Activated CD4-positive, CD25-positive, alpha-beta regulatory T cell treated with anti-CD3 and anti-CD28 coated beads, Interleukin-2, amount 50 U/mL, for 16 hours (primary cell): ENCODE results near the gene HIP1R.
A peak's percentile ranks its signal among the peaks of the same experiment; 100 is the strongest.

Experiments
- DNase-seq: peaks from one replicate; pipeline ENCODE4 v3.0.0-alpha.2; 2020; ENCODE audit warnings: low read depth, low spot score

Gene HIP1R

DNA sequence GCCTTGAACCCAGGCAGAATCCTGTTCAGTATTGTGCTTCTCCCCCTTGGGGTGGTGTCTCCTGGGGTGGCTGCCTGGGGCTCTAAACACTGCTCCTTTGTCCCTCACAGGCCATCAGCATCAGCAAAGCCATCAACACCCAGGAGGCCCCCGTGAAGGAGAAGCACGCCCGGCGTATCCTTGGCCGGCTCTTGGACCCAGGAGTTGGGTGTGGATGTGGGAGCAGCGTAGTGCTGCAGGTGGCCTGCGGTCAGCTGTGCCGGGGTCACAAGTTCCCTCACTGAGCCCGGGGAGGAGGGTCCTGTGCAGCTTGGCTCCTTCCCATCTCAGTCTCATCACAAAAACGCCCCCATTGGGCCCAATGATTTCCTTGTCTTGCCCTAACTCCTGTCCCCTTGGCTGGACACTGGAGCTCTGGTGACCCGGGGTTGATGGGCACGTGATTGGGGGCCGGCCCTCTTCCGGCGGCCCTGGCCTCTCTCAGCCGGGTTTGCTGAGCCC, 12.7 kb downstream of the HIP1R start:
- DNase-seq: no peak

GRCh38 chr12:122848471-122849351, 13.5 kb downstream of the HIP1R start:
- no peak for DNase-seq

GRCh38 chr12:122849352-122850047, 14.2 kb downstream of the HIP1R start:
- no peak for DNase-seq

- DNase-seq: no peak
Observed at GRCh38 chr12:122850048-122850445, 14.8 kb downstream of the HIP1R start.

DNA sequence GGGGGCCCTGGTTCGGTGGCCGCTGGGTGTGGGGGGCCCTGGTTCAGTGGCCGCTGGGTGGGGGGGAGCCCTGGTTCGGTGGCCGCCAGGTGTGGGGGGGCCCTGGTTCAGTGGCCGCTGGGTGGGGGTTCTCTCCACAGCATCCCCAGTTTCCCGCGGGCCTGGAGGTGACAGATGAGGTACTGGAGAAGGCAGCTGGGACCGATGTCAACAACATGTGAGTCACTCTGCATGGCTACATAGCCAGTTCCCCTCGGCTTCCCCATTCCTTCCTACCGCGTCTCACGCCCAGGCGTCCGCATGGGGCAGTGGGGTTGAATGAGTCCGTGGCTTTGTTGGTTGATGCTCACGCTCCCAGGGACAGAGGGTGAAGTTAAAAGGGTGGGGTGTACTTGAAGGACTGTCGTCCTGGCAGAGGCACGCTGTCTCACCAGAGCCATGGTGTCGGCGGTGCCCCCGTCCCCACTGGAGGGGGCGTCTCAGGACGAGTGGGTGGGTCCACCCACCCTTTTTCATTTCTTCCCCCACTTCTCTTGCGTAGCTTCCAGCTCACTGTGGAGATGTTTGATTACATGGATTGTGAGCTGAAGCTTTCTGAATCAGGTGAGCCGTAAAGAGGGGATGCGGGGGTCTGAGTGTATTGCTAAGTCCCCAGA, 15.6 kb downstream of the HIP1R start:
- no peak for DNase-seq

- no peak for DNase-seq
Observed at GRCh38 chr12:122851820-122852219, 16.6 kb downstream of the HIP1R start.

- DNase-seq: no peak
Observed at GRCh38 chr12:122852336-122853275, 17.3 kb downstream of the HIP1R start.

DNA sequence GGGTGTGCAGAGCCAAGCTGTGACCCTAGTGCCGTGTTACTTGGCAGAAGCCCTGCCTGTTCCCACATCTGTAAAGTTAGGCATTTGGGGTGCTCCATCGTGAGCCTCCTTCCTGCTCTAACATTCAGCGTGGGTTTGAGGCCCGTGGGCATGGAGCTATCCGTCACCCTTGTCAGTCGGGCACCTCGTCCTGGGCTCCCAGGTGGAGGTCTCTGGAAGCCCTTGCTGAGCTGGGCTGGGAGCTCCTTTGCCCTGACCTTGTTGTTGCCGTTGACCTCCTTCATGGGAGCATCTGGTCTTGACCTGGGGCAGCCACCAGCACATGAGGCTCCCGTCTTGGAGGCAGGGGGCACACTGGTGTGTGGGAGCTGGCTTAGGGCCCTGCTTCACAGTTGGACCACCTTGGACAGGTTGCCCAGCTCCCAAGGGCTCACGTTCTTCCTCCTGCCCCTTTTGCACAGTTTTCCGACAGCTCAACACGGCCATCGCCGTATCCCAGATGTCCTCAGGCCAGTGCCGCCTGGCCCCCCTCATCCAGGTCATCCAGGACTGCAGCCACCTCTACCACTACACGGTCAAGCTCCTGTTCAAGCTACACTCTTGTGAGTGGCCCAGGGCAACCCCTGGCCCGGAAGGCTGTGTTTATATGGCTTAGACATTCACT, 18.5 kb downstream of the HIP1R start:
- no peak for DNase-seq

GRCh38 chr12:122854554-122854953, 19.3 kb downstream of the HIP1R start:
- no peak for DNase-seq

DNA sequence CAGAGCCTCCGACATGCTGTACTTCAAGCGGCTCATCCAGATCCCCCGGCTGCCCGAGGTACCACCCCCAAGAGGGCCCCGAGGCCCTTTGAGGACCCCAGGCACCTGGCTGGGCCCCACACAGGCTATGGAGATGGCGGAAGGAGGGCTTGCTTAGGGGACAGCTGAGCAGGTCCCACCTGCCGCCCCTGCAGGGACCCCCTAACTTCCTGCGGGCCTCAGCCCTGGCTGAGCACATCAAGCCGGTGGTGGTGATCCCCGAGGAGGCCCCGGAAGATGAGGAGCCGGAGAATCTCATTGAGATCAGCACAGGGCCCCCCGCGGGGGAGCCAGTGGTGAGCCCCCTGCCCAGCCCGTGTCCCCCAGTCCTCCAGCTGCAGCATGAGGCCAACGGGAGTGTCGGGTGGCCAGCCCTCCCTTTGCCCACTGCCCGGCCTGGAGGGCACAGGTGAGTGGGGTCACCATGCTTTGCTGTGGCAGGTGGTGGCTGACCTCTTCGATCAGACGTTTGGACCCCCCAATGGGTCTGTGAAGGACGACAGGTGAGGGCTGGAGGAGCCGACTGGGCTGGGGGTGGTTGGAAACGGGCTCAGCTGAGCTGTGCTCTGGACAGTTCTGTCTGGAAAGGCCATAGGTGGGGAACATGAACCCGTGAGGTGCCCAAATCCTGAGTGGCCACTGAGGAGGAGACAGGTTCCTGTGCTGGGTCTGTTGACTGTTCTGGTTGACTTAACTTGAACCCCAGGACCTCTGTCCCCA, 20.0 kb downstream of the HIP1R start:
- no peak for DNase-seq

- no peak for DNase-seq
Observed at GRCh38 chr12:122855928-122856831, 20.9 kb downstream of the HIP1R start.

GRCh38 chr12:122856999-122857671, 21.9 kb downstream of the HIP1R start:
- DNase-seq: no peak

DNA sequence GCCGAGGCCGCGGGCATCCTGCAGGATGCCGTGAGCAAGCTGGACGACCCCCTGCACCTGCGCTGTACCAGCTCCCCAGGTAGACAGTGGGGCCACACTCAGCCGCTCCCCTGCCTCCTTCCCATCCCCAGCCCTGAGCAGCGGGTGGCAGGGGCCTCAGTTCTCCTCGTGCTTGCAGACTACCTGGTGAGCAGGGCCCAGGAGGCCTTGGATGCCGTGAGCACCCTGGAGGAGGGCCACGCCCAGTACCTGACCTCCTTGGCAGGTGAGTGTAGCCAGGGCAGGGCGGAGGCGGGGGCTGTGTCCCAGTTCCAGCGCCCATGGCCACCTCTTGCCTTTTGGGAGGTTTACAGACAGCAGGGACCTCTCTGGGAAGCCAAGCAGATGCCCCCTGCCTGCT, 22.9 kb downstream of the HIP1R start:
- DNase-seq: no peak

GRCh38 chr12:122858591-122859302, 23.5 kb downstream of the HIP1R start:
- DNase-seq: no peak

DNA sequence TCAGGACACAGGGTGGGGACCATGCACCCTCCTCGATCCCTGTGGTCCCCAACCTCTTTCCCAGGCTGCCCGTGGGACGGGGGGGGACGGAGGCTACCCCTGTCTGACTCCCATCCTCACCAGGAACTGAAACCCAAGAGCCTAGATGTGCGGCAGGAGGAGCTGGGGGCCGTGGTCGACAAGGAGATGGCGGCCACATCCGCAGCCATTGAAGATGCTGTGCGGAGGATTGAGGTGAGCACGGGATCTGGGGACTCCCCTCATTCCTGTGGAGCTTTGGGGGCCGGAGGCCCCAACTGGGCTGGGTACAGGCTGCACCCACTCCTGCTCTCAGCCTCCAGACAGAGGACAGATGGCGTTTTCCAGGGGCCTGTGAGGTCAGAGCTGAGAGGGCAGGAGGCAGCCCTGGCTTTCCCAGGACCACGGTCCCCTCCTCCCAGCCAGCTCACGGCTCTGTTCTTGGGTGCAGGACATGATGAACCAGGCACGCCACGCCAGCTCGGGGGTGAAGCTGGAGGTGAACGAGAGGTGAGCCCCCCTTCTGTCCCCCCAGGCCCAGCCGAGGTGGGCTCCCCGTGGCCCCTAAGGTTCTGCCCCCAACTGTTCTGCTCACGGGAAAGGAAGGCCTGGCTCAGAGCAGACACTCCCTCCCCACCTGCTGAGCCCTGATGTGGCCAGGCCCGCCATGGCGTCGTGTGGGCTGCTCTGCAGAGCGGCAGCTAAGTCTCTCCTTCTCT, 24.2 kb downstream of the HIP1R start:
- DNase-seq: no peak

GRCh38 chr12:122860040-122860853, 25.0 kb downstream of the HIP1R start:
- peak; percentile 66 for DNase-seq
